Panc1 (cell line): ENCODE results near the gene GPR89B. TPM values are rescaled to one million over a fixed set of nuclear protein-coding genes. Genes with fewer than 3 reads are reported as not detected.

Experiments used
- ATAC-seq: fragments of 200-7000 bp; cut with Tn5 transposase; 2 replicates; pipeline ENCODE4 v1.9.1; 2020; ENCODE audit warnings: mild to moderate bottlenecking, moderate library complexity
- BruUV-seq: library from RNA; stranded (reverse); fragments of 400-500 nt; replicated peaks from 2 replicates; lab custom pipeline; 2021; lab: Mats Ljungman, UMichigan
- CTCF ChIA-PET: fragments of 300-600 bp; sonication (Branson Sonifier 250); formaldehyde crosslinking; loops from one replicate; lab custom pipeline; 2022; ENCODE audit warnings: antibody characterized with exemption; lab: Charles Lee
- POLR2A ChIA-PET: fragments of 300-600 bp; sonication (Branson Sonifier 250); formaldehyde crosslinking; loops from one replicate; lab custom pipeline; 2022; ENCODE audit warnings: antibody characterized with exemption; lab: Charles Lee
- DNase-seq: peaks from one replicate; pipeline ENCODE4 v3.0.0-alpha.2; 2010; ENCODE audit warnings: low read depth, low spot score
- H3K27ac ChIP-seq: 2 replicates; pipeline ENCODE4 v1.5.1; 2011; ENCODE audit warnings: mild to moderate bottlenecking, low read length, inconsistent platforms
- H3K27me3 ChIP-seq: fragments of 200-500 bp; sonication (Bioruptor generic); 2 replicates; pipeline ENCODE4 v1.6.0; 2014; ENCODE audit warnings: low read length, inconsistent platforms; ENCODE audit not compliant: control insufficient read depth, insufficient read depth
- H3K36me3 ChIP-seq: fragments of 200-500 bp; sonication (Bioruptor generic); 2 replicates; pipeline ENCODE4 v1.5.1; 2014; ENCODE audit warnings: inconsistent platforms, mild to moderate bottlenecking, low read length, moderate library complexity; ENCODE audit not compliant: control insufficient read depth, insufficient read depth
- H3K4me1 ChIP-seq: 2 replicates; pipeline ENCODE4 v1.5.1; 2011; ENCODE audit warnings: inconsistent platforms, mild to moderate bottlenecking, low read length, moderate library complexity; ENCODE audit not compliant: control insufficient read depth, insufficient read depth
- H3K4me3 ChIP-seq, 2 experiments: 2 replicates each; pipeline ENCODE4 v1.5.1; 2011 to 2012; ENCODE audit warnings: low read depth in 2 of 2, low read length in 2 of 2, mild to moderate bottlenecking in 2 of 2, inconsistent platforms in 1 of 2, moderate library complexity in 1 of 2
- H3K9me3 ChIP-seq: fragments of 200-500 bp; sonication (Bioruptor generic); 2 replicates; pipeline ENCODE4 v1.5.1; 2014; ENCODE audit warnings: low read depth, mild to moderate bottlenecking, inconsistent platforms, low read length, moderate library complexity; ENCODE audit not compliant: control insufficient read depth, insufficient read depth
- POLR2AphosphoS5 ChIP-seq: IDR thresholded peaks from 2 replicates; pipeline ENCODE4 v1.6.1; 2012; ENCODE audit warnings: mild to moderate bottlenecking, low read depth, low read length, moderate library complexity
- SIN3A ChIP-seq: IDR thresholded peaks from 2 replicates; pipeline ENCODE4 v1.6.1; 2012; ENCODE audit warnings: low read depth, mild to moderate bottlenecking, low read length, moderate library complexity, borderline replicate concordance; ENCODE audit not compliant: insufficient read depth
- TCF7L2 ChIP-seq: IDR thresholded peaks from 2 replicates; pipeline ENCODE4 v1.6.1; 2011; ENCODE audit warnings: mild to moderate bottlenecking, low read depth, low read length, inconsistent platforms
- in situ Hi-C: cut with HindIII; loops from 2 replicates; pipeline ENCODE4 v1.10.0; 2016; ENCODE audit warnings: low sequenced_read_pairs, low pct_unique_long_range_greater_than_20kb
- intact Hi-C: fragments of 100-400 bp; cut with micrococcal nuclease; formaldehyde crosslinking; loops from one replicate; pipeline ENCODE4 v1.10.0; 2022; ENCODE audit not compliant: unreplicated experiment
- total RNA-seq: library from RNA; stranded (reverse); gene quantifications from one replicate; pipeline ENCODE4 v1.2.1, GENCODE V29; 2021; ENCODE audit not compliant: unreplicated experiment
- TF ChIP-seq, protein P1 (sequence below), 2 experiments: IDR thresholded peaks; 2 replicates each; pipeline ENCODE4 v1.6.1; 2011 to 2012; ENCODE audit warnings: low read depth in 2 of 2, control low read depth in 1 of 2, low read length in 1 of 2, mild to moderate bottlenecking in 1 of 2, moderate library complexity in 1 of 2; ENCODE audit not compliant: insufficient read depth in 1 of 2
- TF ChIP-seq, protein P2 (sequence below): fragments of 450-650 bp; IDR thresholded peaks from 2 replicates; pipeline ENCODE4 v1.5.1; 2017; ENCODE audit warnings: mild to moderate bottlenecking

The GPR89B gene
- total RNA-seq, 1 experiment from 2014 or later: 12.0 TPM

DNA sequence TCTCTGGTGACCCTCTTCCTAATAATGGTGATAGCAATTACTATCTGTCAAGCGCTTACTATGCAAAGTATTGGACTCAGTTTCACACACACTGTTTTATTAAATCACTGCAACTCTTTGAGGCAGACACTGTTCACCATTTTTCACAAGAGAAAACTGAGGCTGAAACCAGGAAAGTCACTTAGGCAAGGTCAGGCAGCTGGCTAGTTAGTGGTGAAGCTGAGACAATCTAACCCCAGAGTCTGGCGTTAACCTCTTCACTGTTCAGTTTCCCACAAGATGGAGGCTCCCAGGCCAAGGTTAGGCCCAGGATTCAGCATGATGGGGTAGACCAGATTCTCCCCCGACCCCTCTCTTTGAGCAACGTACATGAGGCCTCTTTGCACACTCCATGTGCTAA lies 30.4 kb upstream of the GPR89B start:
- DNase-seq: no peak
- Histone ChIP-seq H3K9me3 (no peaks in the 10 kb centered on the region), H3K27me3 (no peaks in the 10 kb centered on the region), H3K36me3 (no peaks in the 10 kb centered on the region), H3K4me3 (no peak overlapping the region), H3K4me1 (no peaks in the 10 kb centered on the region), H3K27ac (no peak overlapping the region)
- intact Hi-C loops (no loop called here), in situ Hi-C loops (no loop called here)
- BruUV-seq: no TSS peak
- TF ChIP-seq, protein P1, sequence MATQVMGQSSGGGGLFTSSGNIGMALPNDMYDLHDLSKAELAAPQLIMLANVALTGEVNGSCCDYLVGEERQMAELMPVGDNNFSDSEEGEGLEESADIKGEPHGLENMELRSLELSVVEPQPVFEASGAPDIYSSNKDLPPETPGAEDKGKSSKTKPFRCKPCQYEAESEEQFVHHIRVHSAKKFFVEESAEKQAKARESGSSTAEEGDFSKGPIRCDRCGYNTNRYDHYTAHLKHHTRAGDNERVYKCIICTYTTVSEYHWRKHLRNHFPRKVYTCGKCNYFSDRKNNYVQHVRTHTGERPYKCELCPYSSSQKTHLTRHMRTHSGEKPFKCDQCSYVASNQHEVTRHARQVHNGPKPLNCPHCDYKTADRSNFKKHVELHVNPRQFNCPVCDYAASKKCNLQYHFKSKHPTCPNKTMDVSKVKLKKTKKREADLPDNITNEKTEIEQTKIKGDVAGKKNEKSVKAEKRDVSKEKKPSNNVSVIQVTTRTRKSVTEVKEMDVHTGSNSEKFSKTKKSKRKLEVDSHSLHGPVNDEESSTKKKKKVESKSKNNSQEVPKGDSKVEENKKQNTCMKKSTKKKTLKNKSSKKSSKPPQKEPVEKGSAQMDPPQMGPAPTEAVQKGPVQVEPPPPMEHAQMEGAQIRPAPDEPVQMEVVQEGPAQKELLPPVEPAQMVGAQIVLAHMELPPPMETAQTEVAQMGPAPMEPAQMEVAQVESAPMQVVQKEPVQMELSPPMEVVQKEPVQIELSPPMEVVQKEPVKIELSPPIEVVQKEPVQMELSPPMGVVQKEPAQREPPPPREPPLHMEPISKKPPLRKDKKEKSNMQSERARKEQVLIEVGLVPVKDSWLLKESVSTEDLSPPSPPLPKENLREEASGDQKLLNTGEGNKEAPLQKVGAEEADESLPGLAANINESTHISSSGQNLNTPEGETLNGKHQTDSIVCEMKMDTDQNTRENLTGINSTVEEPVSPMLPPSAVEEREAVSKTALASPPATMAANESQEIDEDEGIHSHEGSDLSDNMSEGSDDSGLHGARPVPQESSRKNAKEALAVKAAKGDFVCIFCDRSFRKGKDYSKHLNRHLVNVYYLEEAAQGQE (IDR thresholded peaks at IDR 0.05; ENCODE audit: insufficient read depth in 1 of 2, low read depth in 2 of 2, low read length in 1 of 2): no peak
- no peak for TF ChIP-seq SIN3A
- no peak for TF ChIP-seq POLR2AphosphoS5
- no peak for TF ChIP-seq TCF7L2
- TF ChIP-seq, protein P2, sequence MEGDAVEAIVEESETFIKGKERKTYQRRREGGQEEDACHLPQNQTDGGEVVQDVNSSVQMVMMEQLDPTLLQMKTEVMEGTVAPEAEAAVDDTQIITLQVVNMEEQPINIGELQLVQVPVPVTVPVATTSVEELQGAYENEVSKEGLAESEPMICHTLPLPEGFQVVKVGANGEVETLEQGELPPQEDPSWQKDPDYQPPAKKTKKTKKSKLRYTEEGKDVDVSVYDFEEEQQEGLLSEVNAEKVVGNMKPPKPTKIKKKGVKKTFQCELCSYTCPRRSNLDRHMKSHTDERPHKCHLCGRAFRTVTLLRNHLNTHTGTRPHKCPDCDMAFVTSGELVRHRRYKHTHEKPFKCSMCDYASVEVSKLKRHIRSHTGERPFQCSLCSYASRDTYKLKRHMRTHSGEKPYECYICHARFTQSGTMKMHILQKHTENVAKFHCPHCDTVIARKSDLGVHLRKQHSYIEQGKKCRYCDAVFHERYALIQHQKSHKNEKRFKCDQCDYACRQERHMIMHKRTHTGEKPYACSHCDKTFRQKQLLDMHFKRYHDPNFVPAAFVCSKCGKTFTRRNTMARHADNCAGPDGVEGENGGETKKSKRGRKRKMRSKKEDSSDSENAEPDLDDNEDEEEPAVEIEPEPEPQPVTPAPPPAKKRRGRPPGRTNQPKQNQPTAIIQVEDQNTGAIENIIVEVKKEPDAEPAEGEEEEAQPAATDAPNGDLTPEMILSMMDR: no peak
- ATAC-seq: no peak
- CTCF ChIA-PET: no interaction called here
- POLR2A ChIA-PET: interaction anchor here (0.6 kb wide), 1 partner anchor 51 kb away, joined by 3 read pairs; no protein-coding TSS in a partner anchor

DNA sequence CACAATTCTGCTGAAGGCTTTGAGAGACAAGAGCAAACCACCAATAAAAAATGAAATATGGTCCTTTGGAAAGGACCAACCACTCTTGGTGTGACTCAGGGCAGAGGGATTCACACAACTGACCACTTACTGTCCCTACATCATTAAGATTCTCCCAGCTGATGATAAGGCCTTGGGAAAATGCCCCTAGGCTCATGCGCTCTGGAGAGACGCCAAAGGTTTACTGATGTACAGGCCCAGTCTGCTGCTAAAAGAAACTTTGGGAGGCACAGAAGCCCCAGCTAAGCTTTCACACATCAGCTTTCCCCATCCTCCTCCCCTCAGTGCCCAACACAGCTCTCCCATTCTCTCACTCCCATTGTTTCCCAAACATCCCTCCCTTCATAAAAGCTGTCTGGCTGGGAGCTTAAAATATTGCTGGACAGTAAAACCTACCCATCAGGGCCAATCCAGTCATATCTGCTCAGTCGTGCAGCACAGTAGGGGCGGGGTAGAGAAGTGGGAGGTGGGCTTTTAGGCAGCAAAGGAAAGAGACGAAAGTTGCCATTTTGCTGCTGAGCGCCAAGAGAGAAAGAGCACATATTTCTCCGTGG lies 25.9 kb upstream of the GPR89B start, which contains the start of gene GJA8:
GJA8 (plus strand) TSS at position 543 of the 593 bp plus-strand sequence. CDS start 5,161 bp downstream, outside the sequence.
- POLR2A ChIA-PET: no interaction called here
- no peaks in the 10 kb centered on the region for H3K27me3 ChIP-seq
- H3K27ac ChIP-seq: no peak within 1 kb of the TSS
- no peaks in the 10 kb centered on the region for H3K36me3 ChIP-seq
- ATAC-seq (no peak), DNase-seq (no peak)
- no TSS peak for BruUV-seq
- CTCF ChIA-PET: no interaction called here
- H3K4me1 ChIP-seq: no peaks in the 10 kb centered on the region
- no peak within 1 kb of the TSS for H3K4me3 ChIP-seq
- intact Hi-C loops (no loop called here), in situ Hi-C loops (no loop called here)
- H3K9me3 ChIP-seq: no peaks in the 10 kb centered on the region
- TF ChIP-seq POLR2AphosphoS5: no peak

DNA sequence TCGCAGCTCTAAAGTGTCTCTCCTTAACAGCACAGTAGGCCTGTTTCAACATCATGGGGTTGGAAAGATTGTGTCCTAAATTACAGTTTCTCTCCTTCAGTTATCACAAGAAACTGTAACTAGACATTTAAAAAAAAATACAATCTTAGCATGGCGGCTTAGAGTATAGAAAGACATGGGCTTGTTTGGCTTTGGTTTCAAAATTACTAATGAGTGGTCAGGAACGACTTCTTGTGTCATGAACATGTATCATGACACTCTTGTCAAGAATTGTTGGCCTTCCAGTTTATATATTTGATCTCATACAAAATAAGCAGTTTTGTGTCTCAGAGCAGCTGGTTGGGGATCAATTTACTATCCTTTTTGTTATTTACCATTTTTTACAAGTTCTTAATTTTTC lies 23.5 kb upstream of the GPR89B start:
- Histone ChIP-seq H3K27ac (no peak overlapping the region), H3K27me3 (no peaks in the 10 kb centered on the region), H3K36me3 (no peaks in the 10 kb centered on the region), H3K4me1 (no peaks in the 10 kb centered on the region), H3K9me3 (no peaks in the 10 kb centered on the region), H3K4me3 (no peak overlapping the region)
- no peak for TF ChIP-seq SIN3A
- TF ChIP-seq, protein P1 (IDR thresholded peaks at IDR 0.05; ENCODE audit: insufficient read depth in 1 of 2, low read depth in 2 of 2, low read length in 1 of 2): no peak
- TF ChIP-seq POLR2AphosphoS5: no peak
- TF ChIP-seq, protein P2: no peak
- no peak for TF ChIP-seq TCF7L2
- in situ Hi-C loops: no loop called here
- intact Hi-C loops: no loop called here
- ChIA-PET POLR2A (no interaction called here), CTCF (no interaction called here)
- BruUV-seq: no TSS peak
- ATAC-seq (no peak), DNase-seq (no peak)
